HepG2 (cell line): ENCODE results near the gene MTO1. TPM values are rescaled to one million over a fixed set of nuclear protein-coding genes. Genes with fewer than 3 reads are reported as not detected.

Source experiments
- CBX5 ChIP-seq: sonication (generic); formaldehyde crosslinking; IDR thresholded peaks from 2 replicates; pipeline ENCODE4 v1.4.0; 2020; ENCODE audit warnings: missing genetic modification reagents, borderline replicate concordance
- ELF1 ChIP-seq: sonication (generic); formaldehyde crosslinking; IDR thresholded peaks from 2 replicates; pipeline ENCODE4 v1.4.0; 2020; ENCODE audit warnings: missing genetic modification reagents
- FOXA3 ChIP-seq: IDR thresholded peaks from 2 replicates; pipeline ENCODE4 v1.6.1; 2016; ENCODE audit warnings: missing genetic modification reagents, missing compliant biosample characterization
- FOXJ3 ChIP-seq: sonication (generic); formaldehyde crosslinking; IDR thresholded peaks from 2 replicates; pipeline ENCODE4 v1.4.0; 2020; ENCODE audit warnings: missing genetic modification reagents, mild to moderate bottlenecking, borderline replicate concordance
- HMGXB3 ChIP-seq: sonication (generic); formaldehyde crosslinking; IDR thresholded peaks from 2 replicates; pipeline ENCODE4 v1.4.0; 2020; ENCODE audit warnings: missing genetic modification reagents, borderline replicate concordance
- ISX ChIP-seq: sonication (generic); formaldehyde crosslinking; conservative IDR thresholded peaks from 2 replicates; pipeline ENCODE4 v1.5.0; 2020; ENCODE audit warnings: missing genetic modification reagents
- KDM3A ChIP-seq: IDR thresholded peaks from 2 replicates; pipeline ENCODE4 v1.6.1; 2018; ENCODE audit warnings: low read depth, missing compliant biosample characterization
- MTA1 ChIP-seq: sonication (generic); formaldehyde crosslinking; IDR thresholded peaks from 2 replicates; pipeline ENCODE4 v1.4.0; 2020; ENCODE audit warnings: missing genetic modification reagents, mild to moderate bottlenecking, borderline replicate concordance
- POGZ ChIP-seq: sonication (generic); formaldehyde crosslinking; IDR thresholded peaks from 2 replicates; pipeline ENCODE4 v1.4.0; 2020; ENCODE audit warnings: mild to moderate bottlenecking, missing genetic modification reagents
- POLR2AphosphoS5 ChIP-seq: IDR thresholded peaks from 2 replicates; pipeline ENCODE4 v1.6.1; 2012; ENCODE audit warnings: low read depth, low read length
- RARG ChIP-seq: sonication (generic); formaldehyde crosslinking; IDR thresholded peaks from 2 replicates; pipeline ENCODE4 v1.4.0; 2020; ENCODE audit warnings: low read depth, mild to moderate bottlenecking, missing genetic modification reagents
- RBAK ChIP-seq: sonication (generic); formaldehyde crosslinking; IDR thresholded peaks from 2 replicates; pipeline ENCODE4 v1.5.1; 2020; ENCODE audit warnings: mild to moderate bottlenecking, missing genetic modification reagents
- RBM22 ChIP-seq: fragments of 200-400 bp; formaldehyde crosslinking; optimal IDR thresholded peaks from 2 replicates; pipeline ENCODE3; 2017; ENCODE audit warnings: mild to moderate bottlenecking, low read length, moderate library complexity
- SETDB1 ChIP-seq: sonication (generic); formaldehyde crosslinking; IDR thresholded peaks from 2 replicates; pipeline ENCODE4 v1.5.1; 2020; ENCODE audit warnings: missing genetic modification reagents, mild to moderate bottlenecking, borderline replicate concordance
- SMARCE1 ChIP-seq: fragments of 450-650 bp; IDR thresholded peaks from 2 replicates; pipeline ENCODE4 v1.6.1; 2017; ENCODE audit warnings: borderline replicate concordance
- THAP11 ChIP-seq: IDR thresholded peaks from 2 replicates; pipeline ENCODE4 v1.6.1; 2016; ENCODE audit warnings: missing biosample characterization, missing genetic modification reagents
- U2AF1 ChIP-seq: fragments of 200-400 bp; formaldehyde crosslinking; optimal IDR thresholded peaks from 2 replicates; pipeline ENCODE3; 2017; ENCODE audit warnings: mild to moderate bottlenecking, low read depth, low read length
- ZKSCAN5 ChIP-seq: sonication (generic); formaldehyde crosslinking; IDR thresholded peaks from 2 replicates; pipeline ENCODE4 v1.5.1; 2020; ENCODE audit warnings: mild to moderate bottlenecking, missing genetic modification reagents
- ZNF205 ChIP-seq: IDR thresholded peaks from 2 replicates; pipeline ENCODE4 v1.6.1; 2018; ENCODE audit warnings: missing biosample characterization, missing genetic modification reagents
- ZNF691 ChIP-seq: sonication (generic); formaldehyde crosslinking; IDR thresholded peaks from 2 replicates; pipeline ENCODE4 v1.4.0; 2020; ENCODE audit warnings: missing genetic modification reagents, low read depth, mild to moderate bottlenecking, borderline replicate concordance
- ZNF784 ChIP-seq: sonication (generic); formaldehyde crosslinking; IDR thresholded peaks from 2 replicates; pipeline ENCODE4 v1.5.1; 2020; ENCODE audit warnings: missing genetic modification reagents, mild to moderate bottlenecking, borderline replicate concordance
- ZNF878 ChIP-seq: sonication (generic); formaldehyde crosslinking; IDR thresholded peaks from 2 replicates; pipeline ENCODE4 v1.8.1; 2023; ENCODE audit warnings: mild to moderate bottlenecking, missing genetic modification reagents, moderate library complexity
- polyA plus RNA-seq, 8 experiments: library from polyadenylated mRNA; depleted of rRNA in 3 of 8; stranded (reverse) in 7 of 8; unstranded in 1 of 8; fragments of >200 nt; fragmentation: Illumina TruSeq in 4 of 8; extraction: Trizol in 4 of 8; gene quantifications; 2 replicates each; pipeline versions ENCODE4 v1.2.1 to v1.2.3, GENCODE V29; 2011 to 2016; ENCODE audit warnings: low read depth in 4 of 8, missing spikeins in 1 of 8, mixed read lengths in 1 of 8; ENCODE audit not compliant: insufficient read depth in 1 of 8
- total RNA-seq, 5 experiments: library from RNA; depleted of rRNA; stranded (reverse); fragments of >200 nt; fragmentation: Illumina TruSeq; extraction: Trizol; gene quantifications; 2 replicates each; pipeline ENCODE4 v1.2.3, GENCODE V29; 2016; ENCODE audit warnings: low read depth in 1 of 5
- TF ChIP-seq, protein P1 (sequence below): sonication (generic); formaldehyde crosslinking; IDR thresholded peaks from 2 replicates; pipeline ENCODE4 v1.5.1; 2020; ENCODE audit warnings: missing genetic modification reagents, mild to moderate bottlenecking, borderline replicate concordance

The MTO1 gene
- total and polyA plus RNA-seq, 2 of the 13 experiments (the other 11 are each of a cell fraction or from before 2014, with no cell fraction given), result 21.1 to 45.3 TPM

- TF ChIP-seq ZNF205 (CRISPR knock-in tag) (no peak), U2AF1 (no peak), FOXA3 (0 out of 2 replicates have a peak, but pooled peaks have one; percentile 5), ZNF691 (no peak), MTA1 (CRISPR knock-in tag) (no peak), ZNF878 (CRISPR knock-in tag) (no peak), RBM22 (no peak), POLR2AphosphoS5 (peak; percentile 58), CBX5 (CRISPR knock-in tag) (no peak), FOXJ3 (CRISPR knock-in tag) (no peak; the same call in 1 of the 2 replicates), ISX (no peak), RARG (CRISPR knock-in tag) (no peak), POGZ (no peak), SETDB1 (CRISPR knock-in tag) (no peak), KDM3A (CRISPR knock-in tag) (no peak), ZNF784 (CRISPR knock-in tag) (no peak), SMARCE1 (no peak), RBAK (CRISPR knock-in tag) (no peak), ZKSCAN5 (CRISPR knock-in tag) (0 out of 2 replicates have a peak, but pooled peaks have one; percentile 32), ELF1 (0 out of 2 replicates have a peak, but pooled peaks have one; percentile 30), HMGXB3 (no peak; the same call in none of the 2 replicates), THAP11 (CRISPR knock-in tag) (no peak; the same call in 1 of the 2 replicates)
- TF ChIP-seq, protein P1, sequence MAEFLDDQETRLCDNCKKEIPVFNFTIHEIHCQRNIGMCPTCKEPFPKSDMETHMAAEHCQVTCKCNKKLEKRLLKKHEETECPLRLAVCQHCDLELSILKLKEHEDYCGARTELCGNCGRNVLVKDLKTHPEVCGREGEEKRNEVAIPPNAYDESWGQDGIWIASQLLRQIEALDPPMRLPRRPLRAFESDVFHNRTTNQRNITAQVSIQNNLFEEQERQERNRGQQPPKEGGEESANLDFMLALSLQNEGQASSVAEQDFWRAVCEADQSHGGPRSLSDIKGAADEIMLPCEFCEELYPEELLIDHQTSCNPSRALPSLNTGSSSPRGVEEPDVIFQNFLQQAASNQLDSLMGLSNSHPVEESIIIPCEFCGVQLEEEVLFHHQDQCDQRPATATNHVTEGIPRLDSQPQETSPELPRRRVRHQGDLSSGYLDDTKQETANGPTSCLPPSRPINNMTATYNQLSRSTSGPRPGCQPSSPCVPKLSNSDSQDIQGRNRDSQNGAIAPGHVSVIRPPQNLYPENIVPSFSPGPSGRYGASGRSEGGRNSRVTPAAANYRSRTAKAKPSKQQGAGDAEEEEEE (CRISPR knock-in tag), result no peak
Observed at GRCh38 chr6:73521351-73521985, 59.9 kb downstream of the MTO1 start (continued).
